ENCODE measurements around the gene RAB8B.
"Not testable (repeated sequence)": the region's sequence is repeated elsewhere in the genome, so short reads cannot be mapped to it uniquely, and the experiment has no call there.

Gene RAB8B

GRCh38 chr15:63210151-63211091, 21.0 kb downstream of the RAB8B start:
- DNase-seq: no peak

GRCh38 chr15:63211092-63211490, 21.7 kb downstream of the RAB8B start:
- DNase-seq: no peak

- DNase-seq: no peak
Observed at GRCh38 chr15:63211549-63211948, 22.1 kb downstream of the RAB8B start.

- DNase-seq: no peak
Observed at GRCh38 chr15:63212050-63213004, 22.9 kb downstream of the RAB8B start.

GRCh38 chr15:63218100-63218808, 28.8 kb downstream of the RAB8B start:
- DNase-seq: no peak

GRCh38 chr15:63219196-63219710, 29.8 kb downstream of the RAB8B start:
- no peak for DNase-seq

- DNase-seq: no peak
Observed at GRCh38 chr15:63221346-63221745, 31.9 kb downstream of the RAB8B start.

- DNase-seq: no peak
Observed at GRCh38 chr15:63223463-63223862, 34.1 kb downstream of the RAB8B start.

GRCh38 chr15:63225381-63225780, 36.0 kb downstream of the RAB8B start:
- DNase-seq: no peak

- no peak for DNase-seq
Observed at GRCh38 chr15:63226155-63226883, 36.9 kb downstream of the RAB8B start.

- no peak for DNase-seq
Observed at GRCh38 chr15:63226966-63227401, 37.6 kb downstream of the RAB8B start.

GRCh38 chr15:63227689-63228088, 38.3 kb downstream of the RAB8B start:
- no peak for DNase-seq

GRCh38 chr15:63231206-63231605, 41.8 kb downstream of the RAB8B start:
- DNase-seq: no peak

- DNase-seq: no peak
Observed at GRCh38 chr15:63231706-63232105, 42.3 kb downstream of the RAB8B start.

GRCh38 chr15:63232405-63232804, 43.0 kb downstream of the RAB8B start:
- no peak for DNase-seq

GRCh38 chr15:63232943-63233342, 43.5 kb downstream of the RAB8B start:
- no peak for DNase-seq

- DNase-seq: no peak
Observed at GRCh38 chr15:63233667-63234423, 44.4 kb downstream of the RAB8B start.

- DNase-seq: no peak
Observed at GRCh38 chr15:63234451-63234870, 45.1 kb downstream of the RAB8B start.

GRCh38 chr15:63236272-63236671, 46.9 kb downstream of the RAB8B start:
- DNase-seq: no peak

GRCh38 chr15:63237086-63237485, 47.7 kb downstream of the RAB8B start:
- not testable (repeated sequence) for DNase-seq

- no peak for DNase-seq
Observed at GRCh38 chr15:63238171-63238570, 48.8 kb downstream of the RAB8B start.

Data from stimulated activated naive CD4-positive, alpha-beta T cell treated with Interleukin-2 at 50 U/mL for 16 hours (primary cell).